HG03457 (cell line): ENCODE results near the gene ACADM.
"Not testable (repeated sequence)": the region's sequence is repeated elsewhere in the genome, so short reads cannot be mapped to it uniquely, and the experiment has no call there.

Experiments used
- ATAC-seq: cut with Tn5 transposase; IDR thresholded peaks from one replicate; pipeline ENCODE4 v1.9.1; 2021; ENCODE audit warnings: moderate number of reproducible peaks; ENCODE audit not compliant: unreplicated experiment

Gene ACADM

GRCh38 chr1:75724472-75725022 is at the start of gene ACADM:
ACADM (plus strand) TSS chr1:75724709; CDS start chr1:75724788, 79 bp downstream.
- peak; percentile 81 for ATAC-seq

DNA sequence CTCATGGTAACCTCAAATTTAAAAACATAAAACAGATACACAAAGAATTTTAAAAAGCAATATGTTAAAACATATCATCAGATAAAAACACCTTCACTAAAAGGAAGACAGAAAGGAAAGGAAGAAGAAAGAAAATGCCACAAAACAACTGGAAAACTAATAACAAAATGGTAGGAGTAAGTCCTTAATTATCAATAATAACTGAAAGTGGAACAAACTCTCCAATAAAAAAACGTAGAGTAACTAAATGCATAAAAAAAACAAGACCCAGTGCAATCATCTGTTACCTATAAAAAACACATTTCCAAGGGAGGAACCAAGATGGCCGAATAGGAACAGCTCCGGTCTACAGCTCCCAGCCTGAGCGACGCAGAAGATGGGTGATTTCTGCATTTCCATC is 47.1 kb upstream of the ACADM start:
- no peak for ATAC-seq

DNA sequence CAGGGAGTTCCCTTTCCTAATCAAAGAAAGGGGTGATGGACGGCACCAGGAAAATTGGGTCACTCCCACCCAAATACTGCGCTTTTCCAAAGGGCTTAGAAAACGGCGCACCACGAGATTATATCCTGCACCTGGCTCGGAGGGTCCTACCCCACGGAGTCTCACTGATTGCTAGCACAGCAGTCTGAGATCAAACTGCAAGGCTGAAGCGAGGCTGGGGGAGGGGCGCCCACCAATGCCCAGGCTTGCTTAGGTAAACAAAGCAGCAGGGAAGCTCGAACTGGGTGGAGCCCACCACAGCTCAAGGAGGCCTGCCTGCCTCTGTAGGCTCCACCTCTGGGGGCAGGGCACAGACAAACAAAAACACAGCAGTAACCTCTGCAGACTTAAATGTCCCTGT is 46.5 kb upstream of the ACADM start:
- not testable (repeated sequence) for ATAC-seq

GRCh38 chr1:75690547-75690946 is 34.0 kb upstream of the ACADM start:
- no peak for ATAC-seq

DNA sequence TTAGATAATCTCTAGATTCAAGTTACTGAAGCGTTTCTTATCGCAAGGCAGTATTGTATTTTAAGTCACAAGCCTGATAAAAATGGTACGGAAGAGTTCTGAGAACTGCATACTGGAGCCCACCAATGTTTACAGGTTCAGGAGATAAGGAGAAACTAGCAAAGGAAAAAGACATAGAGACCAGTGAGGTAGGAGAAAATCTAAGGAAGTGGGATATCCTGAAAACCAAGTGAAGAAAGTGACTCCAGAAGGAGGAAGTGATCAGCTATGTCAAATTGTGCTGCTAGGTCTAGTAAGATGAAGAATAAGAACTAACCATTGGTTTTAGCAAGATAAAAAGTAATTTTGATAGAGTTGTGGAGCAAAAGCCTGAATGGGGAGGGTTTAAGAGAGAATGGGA is 31.0 kb upstream of the ACADM start:
- ATAC-seq = no peak

- ATAC-seq = no peak
Observed at GRCh38 chr1:75696000-75696399, 28.5 kb upstream of the ACADM start.

- no peak for ATAC-seq
Observed at GRCh38 chr1:75707191-75707590, 17.3 kb upstream of the ACADM start.

DNA sequence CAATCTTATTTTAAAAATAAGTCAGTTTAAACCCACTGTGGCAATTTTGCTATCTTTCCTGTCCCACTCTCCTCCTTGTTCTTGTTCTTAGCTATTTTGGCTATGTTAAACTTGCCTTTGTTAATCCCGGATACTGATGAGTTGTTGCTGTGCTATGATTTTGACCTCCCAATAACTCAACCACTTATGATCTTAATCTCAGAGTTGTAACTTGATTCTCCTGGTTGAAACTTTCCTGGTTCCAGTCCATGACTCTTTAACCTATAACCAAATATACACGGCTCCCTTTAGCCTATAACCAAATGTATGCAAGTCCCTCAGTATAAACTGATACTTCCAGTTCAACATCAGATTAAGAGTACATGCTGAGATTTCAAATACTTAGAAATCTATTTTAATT is 15.6 kb upstream of the ACADM start:
- ATAC-seq = no peak

GRCh38 chr1:75710832-75711231 is 13.7 kb upstream of the ACADM start:
- no peak for ATAC-seq

DNA sequence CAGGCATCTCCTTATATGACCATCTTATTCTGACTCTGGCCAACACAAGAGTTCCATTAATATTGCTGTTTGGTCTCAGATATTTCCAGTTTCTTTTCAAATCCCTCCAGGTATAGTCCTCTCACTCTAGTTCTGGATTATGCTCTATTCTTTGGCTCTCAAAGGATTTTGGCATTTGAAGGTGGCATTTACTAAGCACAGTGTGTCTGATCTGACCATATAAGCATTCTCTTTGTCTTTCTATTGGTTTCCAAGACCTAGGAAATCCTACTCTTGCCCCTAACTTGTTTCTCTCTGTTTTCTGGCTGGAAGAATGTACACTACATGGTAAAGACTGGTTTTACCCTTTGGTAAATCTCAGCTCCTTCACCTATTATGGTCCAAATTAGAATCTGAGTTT is 12.7 kb upstream of the ACADM start:
- ATAC-seq = no peak

DNA sequence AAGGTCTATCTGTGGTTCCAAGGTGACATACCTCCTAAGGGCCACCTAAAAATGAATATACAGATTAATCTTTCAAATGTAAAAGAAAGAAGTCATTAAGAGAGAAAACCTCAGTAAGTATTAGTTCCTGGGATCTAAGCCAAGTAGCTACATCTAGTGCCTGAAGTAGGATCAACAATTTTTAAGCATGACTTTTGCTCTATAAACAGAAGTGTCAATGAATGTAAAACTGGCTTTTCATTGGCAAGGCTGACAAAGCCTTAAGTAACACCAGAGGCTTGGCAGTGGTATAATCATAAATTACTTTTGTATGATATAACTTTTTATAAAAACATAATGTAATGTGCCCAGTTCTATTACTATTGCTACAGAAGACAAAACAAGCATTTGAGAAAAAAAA is 12.2 kb upstream of the ACADM start:
- ATAC-seq = no peak

DNA sequence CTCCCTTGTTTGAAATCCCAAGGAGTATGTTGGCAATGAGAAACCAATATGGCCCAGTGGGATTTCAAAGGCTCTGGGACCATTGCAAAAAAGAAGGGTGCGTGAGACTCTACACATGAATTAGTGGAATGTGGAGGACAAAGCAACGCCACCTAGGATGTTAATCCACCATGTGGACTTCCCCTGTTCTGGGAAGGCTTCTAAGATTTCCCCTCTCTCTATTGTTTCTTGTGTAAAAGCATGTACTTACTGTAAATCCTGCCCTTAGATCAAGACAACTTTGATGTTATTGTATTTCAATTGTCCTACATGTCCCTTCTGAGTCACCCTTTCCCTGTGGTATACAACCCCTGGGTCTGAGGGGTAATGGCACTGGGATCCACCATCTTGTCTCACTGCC is 4.7 kb upstream of the ACADM start:
- ATAC-seq = no peak

DNA sequence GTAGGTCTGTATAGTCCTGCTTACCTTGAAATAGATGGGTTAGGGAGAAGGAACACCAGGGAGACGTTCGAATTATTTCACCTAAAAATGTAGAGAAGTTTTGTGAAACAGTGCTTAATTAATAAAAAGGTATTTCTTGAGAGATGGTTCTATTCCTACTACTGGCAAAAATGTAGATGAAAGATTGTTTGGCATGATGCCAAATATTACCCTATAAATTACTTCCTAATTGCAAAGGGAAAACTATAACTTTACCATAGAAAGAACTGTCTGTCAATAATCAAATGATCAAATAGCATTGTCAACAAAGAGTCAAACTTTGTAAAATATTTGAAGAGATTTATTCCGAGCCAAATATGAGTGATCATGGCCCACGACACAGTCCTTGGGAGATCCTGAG is 4.2 kb upstream of the ACADM start:
- ATAC-seq = no peak

DNA sequence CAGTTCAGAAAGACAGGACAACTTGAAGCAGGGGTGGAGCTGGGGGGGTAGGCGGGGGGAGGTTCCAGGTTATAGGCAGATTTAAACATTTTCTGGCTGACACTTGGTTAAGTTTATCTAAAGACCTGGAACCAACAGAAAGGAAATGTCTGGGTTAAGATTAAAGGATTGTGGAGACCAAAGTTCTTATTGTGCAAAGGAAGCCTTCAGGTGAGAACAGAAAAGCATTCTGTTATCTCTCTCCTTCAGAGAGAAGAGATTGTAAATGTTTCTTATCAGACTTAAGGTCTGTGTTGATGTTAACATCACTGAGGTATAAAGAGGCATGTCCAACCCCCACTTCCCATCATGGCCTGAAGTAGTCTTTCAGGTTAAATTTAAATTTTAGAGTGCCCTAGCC is 3.7 kb upstream of the ACADM start:
- no peak for ATAC-seq

- not testable (repeated sequence) for ATAC-seq
Observed at GRCh38 chr1:75722246-75722645, 2.3 kb upstream of the ACADM start.

GRCh38 chr1:75722966-75723365 is 1.5 kb upstream of the ACADM start:
- no peak for ATAC-seq

- ATAC-seq = peak; percentile 62
Observed at GRCh38 chr1:75723989-75724471, 479 bp upstream of the ACADM start.

- no peak for ATAC-seq
Observed at GRCh38 chr1:75725266-75725665, 757 bp downstream of the ACADM start.

GRCh38 chr1:75725861-75726361 is 1.4 kb downstream of the ACADM start:
- ATAC-seq = no peak

GRCh38 chr1:75727571-75727970 is 3.1 kb downstream of the ACADM start:
- ATAC-seq = no peak

DNA sequence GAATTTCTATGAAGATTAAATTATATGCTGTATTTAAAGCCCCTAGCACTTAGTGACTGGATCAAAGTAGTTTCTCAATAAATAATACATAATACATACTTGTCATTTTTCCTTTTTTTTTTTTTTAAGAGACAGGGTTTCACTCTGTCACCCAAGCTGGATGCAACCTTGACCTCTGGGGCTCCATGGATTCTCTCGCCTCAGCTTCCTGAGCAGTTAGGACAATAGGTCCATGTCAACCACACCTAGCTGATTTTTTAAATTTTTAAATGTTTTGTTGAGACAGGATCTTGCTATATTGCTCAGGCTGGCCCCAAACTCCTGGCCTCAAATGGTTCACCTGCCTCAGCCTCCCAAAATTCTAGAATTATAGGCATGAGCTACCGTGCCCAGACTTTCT is 5.9 kb downstream of the ACADM start:
- ATAC-seq = no peak

DNA sequence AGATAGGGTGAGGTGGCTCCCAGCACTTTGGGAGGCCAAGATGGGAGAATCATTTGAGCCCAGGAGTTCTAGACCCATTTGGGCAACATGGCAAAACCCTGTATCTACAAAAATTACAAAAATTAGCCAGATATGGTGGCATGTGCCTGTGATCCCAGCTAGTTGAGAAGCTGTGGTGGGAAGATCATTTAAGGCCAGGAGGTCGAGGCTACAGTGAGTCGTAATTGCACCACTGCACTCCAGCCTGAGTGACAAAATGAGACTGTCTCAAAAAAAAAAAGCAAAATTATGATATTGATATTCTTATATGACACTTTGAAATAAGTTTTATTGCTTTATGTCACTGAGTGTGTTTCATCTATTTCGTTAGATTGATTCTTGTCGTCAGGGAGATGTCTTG is 7.4 kb downstream of the ACADM start:
- ATAC-seq = no peak

DNA sequence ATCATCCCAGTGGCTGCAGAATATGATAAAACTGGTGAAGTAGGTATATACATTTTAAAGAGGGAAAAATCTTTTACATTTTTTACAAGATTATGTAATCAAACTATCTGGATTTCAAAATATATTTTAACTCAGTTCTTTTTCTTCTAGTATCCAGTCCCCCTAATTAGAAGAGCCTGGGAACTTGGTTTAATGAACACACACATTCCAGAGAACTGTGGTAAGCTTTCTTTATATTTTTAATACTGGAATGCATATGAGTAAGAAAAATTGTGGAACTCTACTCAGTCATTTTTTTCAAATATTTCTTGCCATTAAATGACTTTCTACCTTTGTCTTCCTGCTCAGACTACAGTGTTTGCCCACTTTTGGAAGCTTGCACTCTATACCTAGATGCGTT is 8.2 kb downstream of the ACADM start:
- ATAC-seq = no peak
